ENCODE results near the gene SLC29A3. TPM values are rescaled to one million over a fixed set of nuclear protein-coding genes. Genes with fewer than 3 reads are reported as not detected.

Gene SLC29A3
- total and polyA plus RNA-seq, 10 of the 15 experiments (the other 5 are each of a cell fraction or from before 2014, with no cell fraction given) = 1.5 to 4.0 (median 2.7) TPM

DNA sequence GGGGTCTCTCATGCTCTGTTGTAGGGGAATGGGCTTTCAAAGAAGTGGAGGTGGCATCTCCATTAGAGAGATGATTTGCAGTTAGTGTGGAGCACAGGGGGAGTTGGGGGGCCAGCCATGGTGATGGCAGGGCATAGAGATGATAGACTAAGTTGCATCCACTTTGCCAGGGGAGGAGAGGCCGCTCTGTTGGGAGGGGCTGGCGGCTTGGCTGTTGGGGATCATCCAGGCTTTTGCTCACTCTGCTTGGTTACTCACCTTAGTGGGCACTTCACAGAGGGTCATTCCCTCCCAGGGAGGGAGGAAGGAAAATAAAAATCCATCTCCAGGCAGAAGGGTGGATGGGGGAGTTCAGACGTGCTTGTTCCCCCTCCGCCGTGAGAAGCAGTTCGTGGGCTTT, 46.3 kb downstream of the SLC29A3 start (continued):
- no peak for TF ChIP-seq PRDM15 (CRISPR knock-in tag; IDR thresholded peaks at IDR 0.05)
- no peak for TF ChIP-seq RELA (IDR thresholded peaks at IDR 0.05; ENCODE audit: borderline replicate concordance, partially characterized antibody)
- no peak for TF ChIP-seq YY1 (IDR thresholded peaks at IDR 0.05; ENCODE audit: low read depth, low read length)

DNA sequence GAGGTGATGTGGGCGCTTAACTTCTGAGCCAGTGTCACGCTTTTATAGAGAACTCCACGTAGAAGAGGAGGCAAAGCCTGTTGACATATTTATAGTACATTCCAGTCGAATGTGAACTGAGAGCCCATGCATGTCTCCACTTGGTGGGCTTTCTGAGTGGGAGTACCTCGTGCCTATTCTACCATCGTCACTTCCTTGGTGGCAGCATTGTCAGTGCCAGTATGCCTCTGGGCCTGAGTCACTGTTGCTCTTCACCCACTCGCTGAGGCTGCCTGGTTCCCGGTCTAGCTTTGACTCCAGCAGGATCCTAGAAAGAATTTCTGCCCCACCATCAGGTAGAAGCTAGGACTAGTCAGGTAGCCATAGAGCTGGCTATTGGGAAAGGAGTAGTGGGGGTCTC, 47.6 kb downstream of the SLC29A3 start:
- SMC1A ChIA-PET (ENCODE audit: uncharacterized antibody, unreplicated experiment) = interaction anchor here (1.6 kb wide), 1 partner anchor 47 kb away, joined by 3 read pairs; the partner anchor contains the start of gene SLC29A3
- Histone ChIP-seq H3K4me3 (no peak overlapping the region), H3K9me3 (replicated peaks; ENCODE audit: control insufficient read depth, insufficient read depth, low read length) (no peaks in the 10 kb centered on the region), H4K20me1 (ENCODE audit: control insufficient read depth, insufficient read depth) (no peaks in the 10 kb centered on the region), H2AFZ (ENCODE audit: control insufficient read depth, low read depth, low read length) (no peak overlapping the region), H3K4me2 (ENCODE audit: control insufficient read depth, insufficient read depth) (no peak overlapping the region), H3K27me3 (replicated peaks in 1 of 2; ENCODE audit: control insufficient read depth in 2 of 2, insufficient read depth in 2 of 2, low read length in 1 of 2) (no peaks in the 10 kb centered on the region), H3K4me1 (ENCODE audit: control insufficient read depth, insufficient read depth, low read length) (peaks cover 19% of the 10 kb centered on the region), H3K79me2 (ENCODE audit: control insufficient read depth, insufficient read depth, low read length) (no peaks in the 10 kb centered on the region), H3K36me3 (ENCODE audit: control insufficient read depth in 2 of 2, insufficient read depth in 2 of 2, low read length in 1 of 2) (no peaks in the 10 kb centered on the region; a peak in 1 of 4 replicates), H3K27ac (ENCODE audit: control insufficient read depth, insufficient read depth) (no peak overlapping the region), H3K9ac (ENCODE audit: control insufficient read depth, insufficient read depth, low read length) (no peak overlapping the region)
- intact Hi-C loops (cut with micrococcal nuclease; ENCODE audit: unreplicated experiment) = no loop called here
- POLR2A ChIA-PET = interaction anchor here (1.1 kb wide), 1 partner anchor 12 kb away, joined by 4 read pairs; no protein-coding TSS in a partner anchor
- RAD21 ChIA-PET (ENCODE audit: unreplicated experiment) = interaction anchor here (1.5 kb wide), 1 partner anchor 10 kb away, joined by 3 read pairs; no protein-coding TSS in a partner anchor
- CTCF ChIA-PET = interaction anchor here (0.7 to 2.2 kb wide), 4 partner anchors 12 to 334 kb away, joined by 3 to 6 read pairs (median 4); partner anchors contain the start of gene SLC29A3
- WGBS (ENCODE audit: insufficient coverage, insufficient replicate concordance, low lambda C conversion rate, missing lambda C conversion rate) = 67% methylated on average over 8 of the region's 8 CpGs
- FAIRE-seq = no peak
- no TSS peak for BruUV-seq (replicated peaks)
- no peak for ATAC-seq
- DNase-seq (ENCODE audit: low read depth, low spot score) = no peak
- in situ Hi-C loops (cut with MboI) = no loop called here
- no peak for TF ChIP-seq RELA (IDR thresholded peaks at IDR 0.05; ENCODE audit: borderline replicate concordance, partially characterized antibody)
- TF ChIP-seq SUZ12 (IDR thresholded peaks at IDR 0.05; ENCODE audit: unreplicated experiment) = no peak
- no peak for TF ChIP-seq ATF2 (IDR thresholded peaks at IDR 0.05; ENCODE audit: low read length)
- TF ChIP-seq NFXL1 (IDR thresholded peaks at IDR 0.05; ENCODE audit: borderline replicate concordance) = no peak
- TF ChIP-seq NR2C2 (IDR thresholded peaks at IDR 0.05; ENCODE audit: borderline replicate concordance, control insufficient read depth, insufficient read length, low read depth) = no peak
- no peak for TF ChIP-seq SREBF2 (IDR thresholded peaks at IDR 0.05; ENCODE audit: low read length)
- no peak for TF ChIP-seq NBN (IDR thresholded peaks at IDR 0.05)
- TF ChIP-seq FOS (IDR thresholded peaks at IDR 0.05; ENCODE audit: borderline replicate concordance, extremely low read depth, insufficient read length) = no peak
- TF ChIP-seq TCF7 (IDR thresholded peaks at IDR 0.05; ENCODE audit: borderline replicate concordance) = no peak
- no peak for TF ChIP-seq RAD21 (IDR thresholded peaks at IDR 0.05; ENCODE audit: insufficient read depth, low read depth, low read length)

Data from GM12878 (cell line).